GM23338 (cell line): ENCODE results near the gene GPR171.

Experiments used
- CREB1 ChIP-seq: fragments of 250-450 bp; sonication (Bioruptor Pico); IDR thresholded peaks from 2 replicates; pipeline ENCODE4 v1.5.0; 2020; ENCODE audit warnings: low read depth, mild to moderate bottlenecking, moderate library complexity
- CTCF ChIP-seq, 2 experiments: fragments of 200-600 bp in 1 of 2; sonication (generic) in 1 of 2; conservative IDR thresholded peaks; 2 replicates each; pipeline versions ENCODE4 v1.5.1 to v1.6.1; 2016 to 2017; ENCODE audit warnings: antibody characterized with exemption in 2 of 2, low read depth in 2 of 2, mild to moderate bottlenecking in 2 of 2, moderate library complexity in 1 of 2
- EZH2 ChIP-seq: fragments of 200-600 bp; sonication (generic); IDR thresholded peaks from one replicate; pipeline ENCODE4 v1.8.0; 2017; ENCODE audit warnings: antibody characterized with exemption, mild to moderate bottlenecking, low read depth; ENCODE audit not compliant: unreplicated experiment
- EZH2phosphoT487 ChIP-seq: fragments of 200-600 bp; sonication (generic); IDR thresholded peaks from one replicate; pipeline ENCODE4 v1.8.1; 2018; ENCODE audit warnings: antibody characterized with exemption; ENCODE audit not compliant: unreplicated experiment
- POLR2AphosphoS5 ChIP-seq: IDR thresholded peaks from 2 replicates; pipeline ENCODE4 v1.6.1; 2016; ENCODE audit warnings: antibody characterized with exemption, low read depth
- ZNF114 ChIP-seq: fragments of 250-450 bp; sonication (Bioruptor Pico); IDR thresholded peaks from 2 replicates; pipeline ENCODE4 v1.5.0; 2020; ENCODE audit warnings: mild to moderate bottlenecking, moderate library complexity
- ZNF331 ChIP-seq: fragments of 250-450 bp; sonication (Bioruptor Pico); IDR thresholded peaks from 2 replicates; pipeline ENCODE4 v1.5.0; 2020; ENCODE audit warnings: low read depth, mild to moderate bottlenecking, moderate library complexity
- TF ChIP-seq, protein P1 (sequence below): IDR thresholded peaks from one replicate; pipeline ENCODE4 v1.6.1; 2018; ENCODE audit warnings: antibody characterized with exemption; ENCODE audit not compliant: unreplicated experiment

DNA sequence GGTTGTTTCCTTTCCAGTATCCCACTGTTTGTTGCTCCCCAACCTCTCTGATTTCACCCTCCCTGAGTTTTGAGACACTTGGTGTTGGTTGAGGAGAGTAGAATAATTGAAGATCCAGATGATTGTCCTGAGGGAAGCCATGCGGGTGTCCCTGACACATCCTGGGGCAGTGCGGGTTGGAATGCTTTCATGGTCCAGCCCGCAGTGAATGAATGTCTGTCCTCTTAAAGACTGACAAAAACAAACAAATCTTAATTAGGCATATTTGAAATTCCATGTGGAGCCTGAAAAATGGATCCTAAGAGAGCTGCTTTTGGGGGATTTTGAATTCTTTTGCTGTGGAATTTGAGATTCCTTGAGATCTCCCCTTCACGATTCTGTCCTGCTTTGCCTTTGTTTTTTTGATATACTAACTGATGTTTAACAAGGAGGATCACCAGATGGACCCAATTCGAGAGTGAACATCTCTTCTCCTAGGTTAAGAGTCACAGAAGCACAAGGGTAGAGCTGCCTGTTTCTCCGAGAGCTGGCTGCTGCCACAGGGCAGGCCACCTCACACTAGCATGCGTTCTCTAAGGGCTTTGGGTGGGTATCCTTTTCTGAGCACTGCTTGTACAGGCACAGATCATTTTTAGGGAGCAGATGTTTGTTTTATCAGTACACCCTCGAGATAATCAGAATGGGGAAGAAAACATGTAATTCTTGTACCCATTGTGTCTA, 47.4 kb downstream of the GPR171 start:
- TF ChIP-seq CTCF (conservative IDR thresholded peaks at IDR 0.05; ENCODE audit: low read depth in 2 of 2) (no peak), EZH2 (no peak), POLR2AphosphoS5 (no peak), ZNF114 (no peak), ZNF331 (no peak), EZH2phosphoT487 (no peak), CREB1 (no peak)
- TF ChIP-seq, protein P1, sequence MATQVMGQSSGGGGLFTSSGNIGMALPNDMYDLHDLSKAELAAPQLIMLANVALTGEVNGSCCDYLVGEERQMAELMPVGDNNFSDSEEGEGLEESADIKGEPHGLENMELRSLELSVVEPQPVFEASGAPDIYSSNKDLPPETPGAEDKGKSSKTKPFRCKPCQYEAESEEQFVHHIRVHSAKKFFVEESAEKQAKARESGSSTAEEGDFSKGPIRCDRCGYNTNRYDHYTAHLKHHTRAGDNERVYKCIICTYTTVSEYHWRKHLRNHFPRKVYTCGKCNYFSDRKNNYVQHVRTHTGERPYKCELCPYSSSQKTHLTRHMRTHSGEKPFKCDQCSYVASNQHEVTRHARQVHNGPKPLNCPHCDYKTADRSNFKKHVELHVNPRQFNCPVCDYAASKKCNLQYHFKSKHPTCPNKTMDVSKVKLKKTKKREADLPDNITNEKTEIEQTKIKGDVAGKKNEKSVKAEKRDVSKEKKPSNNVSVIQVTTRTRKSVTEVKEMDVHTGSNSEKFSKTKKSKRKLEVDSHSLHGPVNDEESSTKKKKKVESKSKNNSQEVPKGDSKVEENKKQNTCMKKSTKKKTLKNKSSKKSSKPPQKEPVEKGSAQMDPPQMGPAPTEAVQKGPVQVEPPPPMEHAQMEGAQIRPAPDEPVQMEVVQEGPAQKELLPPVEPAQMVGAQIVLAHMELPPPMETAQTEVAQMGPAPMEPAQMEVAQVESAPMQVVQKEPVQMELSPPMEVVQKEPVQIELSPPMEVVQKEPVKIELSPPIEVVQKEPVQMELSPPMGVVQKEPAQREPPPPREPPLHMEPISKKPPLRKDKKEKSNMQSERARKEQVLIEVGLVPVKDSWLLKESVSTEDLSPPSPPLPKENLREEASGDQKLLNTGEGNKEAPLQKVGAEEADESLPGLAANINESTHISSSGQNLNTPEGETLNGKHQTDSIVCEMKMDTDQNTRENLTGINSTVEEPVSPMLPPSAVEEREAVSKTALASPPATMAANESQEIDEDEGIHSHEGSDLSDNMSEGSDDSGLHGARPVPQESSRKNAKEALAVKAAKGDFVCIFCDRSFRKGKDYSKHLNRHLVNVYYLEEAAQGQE = no peak
